BE2C (cell line): ENCODE results near the gene PEX5L.

Experiments
- DNase-seq: peaks from one replicate; pipeline ENCODE4 v3.0.0-alpha.2; 2020
- H3K27me3 ChIP-seq: fragments of 250-450 bp; sonication (Bioruptor Pico); 2 replicates; pipeline ENCODE4 v1.5.1; 2020; ENCODE audit warnings: mild to moderate bottlenecking
- H3K36me3 ChIP-seq: fragments of 250-450 bp; sonication (Bioruptor Pico); 2 replicates; pipeline ENCODE4 v1.5.1; 2020; ENCODE audit warnings: mild to moderate bottlenecking
- H3K4me1 ChIP-seq: fragments of 250-450 bp; sonication (Bioruptor Pico); 2 replicates; pipeline ENCODE4 v1.5.1; 2020
- H3K4me3 ChIP-seq: 2 replicates; pipeline ENCODE4 v1.5.1; 2011; ENCODE audit warnings: low read depth, low read length
- H3K9me3 ChIP-seq: fragments of 250-450 bp; sonication (Bioruptor Pico); 2 replicates; pipeline ENCODE4 v1.5.1; 2020
- TF ChIP-seq, protein P1 (sequence below): IDR thresholded peaks from 2 replicates; pipeline ENCODE4 v1.5.1; 2012; ENCODE audit warnings: mild to moderate bottlenecking, low read depth, low read length

PEX5L gene

DNA sequence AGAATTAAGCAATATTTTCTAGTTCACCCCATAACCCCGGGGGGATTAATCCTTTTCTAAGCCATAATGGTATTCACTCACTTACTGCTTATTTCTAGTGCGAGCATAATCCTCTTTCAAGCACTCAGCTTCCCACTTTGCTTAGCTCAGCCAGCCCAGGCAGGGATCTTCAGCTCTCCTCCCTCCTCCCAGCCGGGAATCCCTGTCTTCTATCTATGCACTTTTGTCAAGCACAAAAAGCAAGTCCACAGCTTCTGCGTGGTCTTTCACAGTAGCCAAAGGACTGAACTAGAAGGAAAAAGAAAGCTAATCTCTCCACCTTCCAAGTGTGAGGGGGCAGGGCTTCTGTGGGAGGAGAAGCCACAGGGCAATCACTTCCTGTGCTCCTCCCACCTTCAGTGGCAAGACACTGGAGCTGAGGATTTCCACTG is 62.8 kb downstream of the PEX5L start:
- TF ChIP-seq, protein P1, sequence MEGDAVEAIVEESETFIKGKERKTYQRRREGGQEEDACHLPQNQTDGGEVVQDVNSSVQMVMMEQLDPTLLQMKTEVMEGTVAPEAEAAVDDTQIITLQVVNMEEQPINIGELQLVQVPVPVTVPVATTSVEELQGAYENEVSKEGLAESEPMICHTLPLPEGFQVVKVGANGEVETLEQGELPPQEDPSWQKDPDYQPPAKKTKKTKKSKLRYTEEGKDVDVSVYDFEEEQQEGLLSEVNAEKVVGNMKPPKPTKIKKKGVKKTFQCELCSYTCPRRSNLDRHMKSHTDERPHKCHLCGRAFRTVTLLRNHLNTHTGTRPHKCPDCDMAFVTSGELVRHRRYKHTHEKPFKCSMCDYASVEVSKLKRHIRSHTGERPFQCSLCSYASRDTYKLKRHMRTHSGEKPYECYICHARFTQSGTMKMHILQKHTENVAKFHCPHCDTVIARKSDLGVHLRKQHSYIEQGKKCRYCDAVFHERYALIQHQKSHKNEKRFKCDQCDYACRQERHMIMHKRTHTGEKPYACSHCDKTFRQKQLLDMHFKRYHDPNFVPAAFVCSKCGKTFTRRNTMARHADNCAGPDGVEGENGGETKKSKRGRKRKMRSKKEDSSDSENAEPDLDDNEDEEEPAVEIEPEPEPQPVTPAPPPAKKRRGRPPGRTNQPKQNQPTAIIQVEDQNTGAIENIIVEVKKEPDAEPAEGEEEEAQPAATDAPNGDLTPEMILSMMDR: no peak
- Histone ChIP-seq H3K27me3 (no peaks in the 10 kb centered on the region; the same call in 1 of the 2 replicates), H3K4me3 (no peak overlapping the region), H3K36me3 (no peaks in the 10 kb centered on the region), H3K4me1 (no peaks in the 10 kb centered on the region), H3K9me3 (no peaks in the 10 kb centered on the region)
- DNase-seq: no peak

- Histone ChIP-seq H3K4me1 (no peaks in the 10 kb centered on the region), H3K27me3 (no peaks in the 10 kb centered on the region; the same call in 1 of the 2 replicates), H3K36me3 (no peaks in the 10 kb centered on the region), H3K4me3 (no peak overlapping the region), H3K9me3 (no peaks in the 10 kb centered on the region)
- TF ChIP-seq, protein P1: no peak
- DNase-seq: no peak
Observed at GRCh38 chr3:179972881-179973423, 63.8 kb downstream of the PEX5L start.

DNA sequence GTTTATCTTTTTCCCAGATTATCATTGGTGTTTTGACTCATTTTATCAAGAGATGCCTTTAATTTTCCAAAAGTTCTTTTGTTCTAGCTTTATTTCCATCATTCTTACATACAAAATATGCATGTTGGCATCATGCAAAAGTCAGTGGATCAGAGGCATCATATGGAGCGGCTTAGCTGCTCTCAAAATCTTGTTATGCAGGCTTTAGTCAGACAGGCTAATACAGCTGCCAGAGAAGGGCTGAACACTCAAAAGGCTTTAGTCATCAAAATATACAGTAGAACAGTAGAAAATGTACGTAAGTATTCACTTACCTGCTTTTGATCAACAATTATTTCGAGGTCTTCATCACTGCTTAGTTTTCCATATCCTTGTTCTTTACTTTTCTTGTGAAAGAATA is 65.5 kb downstream of the PEX5L start:
- no peaks in the 10 kb centered on the region for H3K36me3 ChIP-seq
- H3K4me3 ChIP-seq: no peak overlapping the region
- TF ChIP-seq, protein P1: no peak
- DNase-seq: no peak
- no peaks in the 10 kb centered on the region for H3K4me1 ChIP-seq
- H3K9me3 ChIP-seq: no peaks in the 10 kb centered on the region
- H3K27me3 ChIP-seq: no peaks in the 10 kb centered on the region; the same call in 1 of the 2 replicates

DNA sequence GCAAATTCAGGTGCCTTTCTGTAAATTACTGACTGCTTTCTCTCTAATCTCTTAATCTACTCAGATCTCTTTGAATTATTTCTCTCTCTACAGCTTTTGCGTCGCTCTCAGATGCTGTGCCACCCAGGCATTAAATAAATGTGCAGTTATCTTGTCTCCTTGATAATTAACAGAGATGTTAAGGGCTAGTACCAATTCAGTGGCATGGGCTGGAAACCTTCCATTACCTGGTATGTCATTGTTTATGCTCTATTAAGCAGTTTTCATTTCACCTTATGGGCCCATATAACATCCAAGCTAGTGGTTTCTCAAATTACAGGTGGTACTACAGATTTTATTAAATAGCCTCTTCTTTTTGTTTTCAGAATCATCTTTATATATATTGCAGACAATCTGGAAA is 66.0 kb downstream of the PEX5L start:
- Histone ChIP-seq H3K27me3 (no peaks in the 10 kb centered on the region; the same call in 1 of the 2 replicates), H3K4me1 (no peaks in the 10 kb centered on the region), H3K36me3 (no peaks in the 10 kb centered on the region), H3K9me3 (no peaks in the 10 kb centered on the region), H3K4me3 (no peak overlapping the region)
- DNase-seq: no peak
- TF ChIP-seq, protein P1: no peak

DNA sequence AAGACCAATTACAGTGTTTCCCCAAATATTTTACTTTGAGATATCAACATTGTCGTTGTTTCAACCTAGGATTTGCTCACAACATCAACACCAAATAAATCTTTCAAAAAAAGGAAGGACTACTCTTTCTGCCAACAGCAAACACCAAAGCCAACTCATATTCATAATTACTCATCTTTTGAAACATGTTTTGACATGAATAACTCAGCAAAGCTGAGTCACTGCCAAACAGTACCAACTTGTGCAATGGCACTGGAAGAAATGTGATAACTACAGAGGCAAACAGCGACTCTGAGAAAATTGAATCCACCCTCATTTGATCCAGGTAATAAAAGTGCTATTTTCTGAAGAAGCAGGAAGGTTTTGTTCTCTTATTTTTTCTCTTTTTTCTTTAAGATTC is 67.2 kb downstream of the PEX5L start:
- no peak for DNase-seq
- no peaks in the 10 kb centered on the region; the same call in 1 of the 2 replicates for H3K27me3 ChIP-seq
- no peak overlapping the region for H3K4me3 ChIP-seq
- no peaks in the 10 kb centered on the region for H3K36me3 ChIP-seq
- no peaks in the 10 kb centered on the region for H3K4me1 ChIP-seq
- no peaks in the 10 kb centered on the region for H3K9me3 ChIP-seq
- TF ChIP-seq, protein P1: no peak

GRCh38 chr3:179967622-179968021 is 69.1 kb downstream of the PEX5L start:
- no peaks in the 10 kb centered on the region for H3K36me3 ChIP-seq
- TF ChIP-seq, protein P1: no peak
- no peaks in the 10 kb centered on the region; the same call in 1 of the 2 replicates for H3K27me3 ChIP-seq
- no peaks in the 10 kb centered on the region for H3K9me3 ChIP-seq
- H3K4me3 ChIP-seq: no peak overlapping the region
- no peak for DNase-seq
- no peaks in the 10 kb centered on the region for H3K4me1 ChIP-seq
